Endothelial cell of umbilical vein (primary cell): Measurements from ENCODE around the gene P2RX3. TPM values are rescaled to one million over a fixed set of nuclear protein-coding genes. Genes with fewer than 3 reads are reported as not detected.
A peak's percentile ranks its signal among the peaks of the same experiment; 100 is the strongest.

ENCODE experiments used
- BruUV-seq: library from RNA; stranded (reverse); fragments of 400-500 nt; replicated peaks from 2 replicates; lab custom pipeline; 2021; lab: Mats Ljungman, UMichigan
- CTCF ChIA-PET: fragments of 300-600, 350-600 bp; sonication (Branson Sonifier 250); formaldehyde crosslinking; loops from one replicate; lab custom pipeline; 2021; ENCODE audit warnings: antibody characterized with exemption, inconsistent platforms; lab: Charles Lee
- POLR2A ChIA-PET: fragments of 300-600, 350-600 bp; sonication (Branson Sonifier 250); formaldehyde crosslinking; loops from one replicate; lab custom pipeline; 2021; ENCODE audit warnings: antibody characterized with exemption, inconsistent platforms; lab: Charles Lee
- DNase-seq: peaks from one replicate; pipeline ENCODE4 v3.0.0-alpha.2; 2011; ENCODE audit warnings: low read depth, low spot score
- FAIRE-seq: peaks from 2 replicates; lab custom pipeline; 2011; peaks lifted over from hg19 to GRCh38; lab: Jason Lieb, UNC
- H2AFZ ChIP-seq: 2 replicates; pipeline ENCODE4 v1.6.0; 2012; ENCODE audit warnings: low read depth, low read length, control low read depth, inconsistent platforms
- H3K27ac ChIP-seq: 2 replicates; pipeline ENCODE4 v1.5.1; 2011; ENCODE audit warnings: low read depth, mild to moderate bottlenecking, control low read depth, low read length, moderate library complexity; ENCODE audit not compliant: insufficient read depth
- H3K27me3 ChIP-seq, 2 experiments: 2 replicates each; pipeline versions ENCODE4 v1.6.0 to v1.6.1; 2011; ENCODE audit warnings: low read length in 2 of 2, mixed read lengths in 1 of 2; ENCODE audit not compliant: control insufficient read depth in 2 of 2, insufficient read depth in 2 of 2
- H3K36me3 ChIP-seq, 2 experiments: 2 replicates in 1 of 2; 3 replicates in 1 of 2; pipeline ENCODE4 v1.5.1; 2011; ENCODE audit warnings: low read length in 2 of 2, mild to moderate bottlenecking in 1 of 2, moderate library complexity in 1 of 2; ENCODE audit not compliant: control insufficient read depth in 2 of 2, insufficient read depth in 2 of 2; ENCODE audit errors: extremely low read depth in 1 of 2
- H3K4me1 ChIP-seq: 3 replicates; pipeline ENCODE4 v1.5.1; 2011; ENCODE audit warnings: mild to moderate bottlenecking, low read length; ENCODE audit not compliant: control insufficient read depth, insufficient read depth; ENCODE audit errors: extremely low read depth
- H3K4me2 ChIP-seq: 2 replicates; pipeline ENCODE4 v1.6.1; 2011; ENCODE audit warnings: low read length, control low read depth, mixed read lengths; ENCODE audit not compliant: insufficient read depth
- H3K4me3 ChIP-seq, 3 experiments: fragments of 200-600 bp in 1 of 3; sonication (generic), shearing (Covaris generic) in 1 of 3; replicated peaks in 1 of 3; 2 replicates each; pipeline ENCODE4 v1.5.1; 2011 to 2016; ENCODE audit warnings: control low read depth in 3 of 3, low read length in 3 of 3, mild to moderate bottlenecking in 2 of 3, inconsistent platforms in 1 of 3, low read depth in 1 of 3, moderate library complexity in 1 of 3; ENCODE audit not compliant: insufficient read depth in 1 of 3
- H3K79me2 ChIP-seq: 2 replicates; pipeline ENCODE4 v1.6.0; 2012; ENCODE audit warnings: low read length, inconsistent platforms; ENCODE audit not compliant: control insufficient read depth, insufficient read depth
- H3K9ac ChIP-seq: replicated peaks from 2 replicates; pipeline ENCODE3; 2011; ENCODE audit warnings: low read length, control low read depth; ENCODE audit not compliant: insufficient read depth; ENCODE audit errors: extremely low read depth
- H3K9me1 ChIP-seq: replicated peaks from 3 replicates; pipeline ENCODE4 v1.6.0; 2011; ENCODE audit warnings: mild to moderate bottlenecking, low read length; ENCODE audit not compliant: control insufficient read depth, insufficient read depth; ENCODE audit errors: extremely low read depth
- H3K9me3 ChIP-seq: replicated peaks from 2 replicates; pipeline ENCODE4 v1.5.1; 2012; ENCODE audit warnings: low read length, inconsistent platforms; ENCODE audit not compliant: control insufficient read depth, insufficient read depth
- H4K20me1 ChIP-seq: replicated peaks from 2 replicates; pipeline ENCODE3; 2011; ENCODE audit warnings: mild to moderate bottlenecking, low read length; ENCODE audit not compliant: control insufficient read depth, insufficient read depth; ENCODE audit errors: extremely low read depth
- CTCF ChIP-seq, 2 donors: IDR thresholded peaks; 1 replicate in 1 of 2; 2 replicates in 1 of 2; pipeline ENCODE4 v1.5.1; 2011; ENCODE audit warnings: low read length in 2 of 2, mild to moderate bottlenecking in 2 of 2, moderate library complexity in 2 of 2, control low read depth in 1 of 2, inconsistent platforms in 1 of 2, low read depth in 1 of 2; ENCODE audit not compliant: insufficient read depth in 1 of 2; ENCODE audit errors: extremely low read depth in 1 of 2
- EZH2 ChIP-seq: IDR thresholded peaks from 2 replicates; pipeline ENCODE4 v1.6.1; 2012; ENCODE audit warnings: borderline replicate concordance, low read depth, mild to moderate bottlenecking, moderate library complexity, low read length, inconsistent platforms; ENCODE audit not compliant: severe bottlenecking
- FOS ChIP-seq: IDR thresholded peaks from 2 replicates; pipeline ENCODE4 v1.6.1; 2011; ENCODE audit warnings: mild to moderate bottlenecking, low read length, moderate library complexity, borderline replicate concordance; ENCODE audit not compliant: insufficient read depth
- GATA2 ChIP-seq: IDR thresholded peaks from 2 replicates; pipeline ENCODE4 v1.7.0; 2011; ENCODE audit warnings: low read depth, mild to moderate bottlenecking, moderate library complexity, mixed read lengths, low read length; ENCODE audit not compliant: insufficient read length, insufficient read depth
- JUN ChIP-seq: IDR thresholded peaks from 2 replicates; pipeline ENCODE4 v1.6.1; 2011; ENCODE audit warnings: borderline replicate concordance, low read depth; ENCODE audit not compliant: insufficient read length, insufficient read depth
- MAX ChIP-seq: IDR thresholded peaks from 2 replicates; pipeline ENCODE4 v1.6.1; 2011; ENCODE audit not compliant: insufficient read depth, insufficient read length
- MYC ChIP-seq: IDR thresholded peaks from one replicate; pipeline ENCODE4 v1.6.1; 2011; ENCODE audit warnings: mild to moderate bottlenecking, low read depth, low read length
- POLR2A ChIP-seq: IDR thresholded peaks from 2 replicates; pipeline ENCODE4 v1.6.1; 2012; ENCODE audit warnings: low read depth, mild to moderate bottlenecking, control low read depth, low read length
- POLR2AphosphoS5 ChIP-seq: IDR thresholded peaks from 2 replicates; pipeline ENCODE4 v1.6.1; 2012; ENCODE audit warnings: low read depth, mild to moderate bottlenecking, control low read depth, low read length, moderate library complexity; ENCODE audit not compliant: insufficient read depth
- dilution Hi-C: fragments of 300-500 bp; cut with MboI; formaldehyde crosslinking; loops from one replicate; pipeline ENCODE4 v1.15.0; 2019; ENCODE audit warnings: low sequenced_read_pairs; ENCODE audit not compliant: extremely low pct_ligation_motif_present
- intact Hi-C: fragments of 100-400 bp; cut with micrococcal nuclease; formaldehyde crosslinking; loops from one replicate; pipeline ENCODE4 v1.10.0; 2022
- polyA plus RNA-seq, 4 experiments: library from polyadenylated mRNA; depleted of rRNA in 3 of 4; stranded (reverse) in 3 of 4; unstranded in 1 of 4; fragments of >200 nt; gene quantifications; 2 replicates each; pipeline versions ENCODE4 v1.2.1 to v1.2.3, GENCODE V29; 2011 to 2012; ENCODE audit warnings: missing spikeins in 1 of 4
- total RNA-seq: library from RNA; stranded (reverse); gene quantifications from 2 replicates; pipeline ENCODE4 v1.2.3, GENCODE V29; 2021

Gene P2RX3
- total and polyA plus RNA-seq, 2 donors (not counting 3 experiments of a cell fraction or from before 2014, with no cell fraction given) = not detected

DNA sequence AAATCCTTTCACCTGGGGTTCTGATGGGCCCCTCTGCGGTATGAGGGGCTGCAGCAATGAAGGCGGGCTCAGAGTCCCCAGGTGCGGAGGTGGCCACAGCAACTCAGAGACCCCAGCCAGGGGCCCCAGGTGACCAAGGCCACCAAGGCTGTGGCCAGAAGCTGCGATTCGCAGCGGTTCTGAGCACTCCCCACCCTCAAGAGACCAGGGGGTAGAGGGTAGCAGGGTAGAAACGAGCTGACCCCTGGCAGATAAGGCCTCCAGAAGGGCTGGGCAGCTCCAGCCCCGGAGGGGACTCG is 14.3 kb upstream of the P2RX3 start:
- dilution Hi-C loops = no loop called here
- H3K4me3 ChIP-seq = peak overlapping the region; percentile 58 to 86 (median 63)
- TF ChIP-seq MAX (no peak), MYC (no peak), FOS (no peak), EZH2 (no peak), CTCF (IDR thresholded peaks at IDR 0.05; ENCODE audit: extremely low read depth in 1 of 2, insufficient read depth in 1 of 2, low read depth in 1 of 2, low read length in 2 of 2) (no peak), JUN (no peak), POLR2AphosphoS5 (no peak), GATA2 (no peak), POLR2A (no peak)
- CTCF ChIA-PET = interaction anchor here (0.9 to 4.0 kb wide), 5 partner anchors 9 to 483 kb away, joined by 3 to 37 read pairs (median 6); partner anchors contain the start of gene SSRP1
- peak overlapping the region; percentile 74 for H3K4me2 ChIP-seq
- no peak overlapping the region for H2AFZ ChIP-seq
- H3K36me3 ChIP-seq = peaks cover 8 to 25% of the 10 kb centered on the region in 2 experiments
- H3K4me1 ChIP-seq = peaks cover 37% of the 10 kb centered on the region
- FAIRE-seq (no peak), DNase-seq (no peak)
- H3K27ac ChIP-seq = peak overlapping the region; percentile 32
- no peaks in the 10 kb centered on the region for H3K9me1 ChIP-seq
- BruUV-seq = TSS peak; percentile 4
- H3K9ac ChIP-seq = peak overlapping the region; percentile 70
- peaks cover 17% of the 10 kb centered on the region for H3K79me2 ChIP-seq
- H4K20me1 ChIP-seq = no peaks in the 10 kb centered on the region
- H3K9me3 ChIP-seq = no peaks in the 10 kb centered on the region
- intact Hi-C loops = loop anchor here (2.0 kb wide), 2 partner anchors 35 to 45 kb away; no protein-coding TSS in a partner anchor
- POLR2A ChIA-PET = interaction anchor here (0.6 to 3.4 kb wide), 2 partner anchors 12 to 76 kb away, joined by 3 to 23 read pairs; no protein-coding TSS in a partner anchor
- no peaks in the 10 kb centered on the region for H3K27me3 ChIP-seq
